ENCODE results near the gene AGAP1. TPM values are rescaled to one million over a fixed set of nuclear protein-coding genes. Genes with fewer than 3 reads are reported as not detected.

AGAP1 gene
- total and polyA plus RNA-seq, 4 donors, result 2.0 to 8.5 (median 5.4) TPM

DNA sequence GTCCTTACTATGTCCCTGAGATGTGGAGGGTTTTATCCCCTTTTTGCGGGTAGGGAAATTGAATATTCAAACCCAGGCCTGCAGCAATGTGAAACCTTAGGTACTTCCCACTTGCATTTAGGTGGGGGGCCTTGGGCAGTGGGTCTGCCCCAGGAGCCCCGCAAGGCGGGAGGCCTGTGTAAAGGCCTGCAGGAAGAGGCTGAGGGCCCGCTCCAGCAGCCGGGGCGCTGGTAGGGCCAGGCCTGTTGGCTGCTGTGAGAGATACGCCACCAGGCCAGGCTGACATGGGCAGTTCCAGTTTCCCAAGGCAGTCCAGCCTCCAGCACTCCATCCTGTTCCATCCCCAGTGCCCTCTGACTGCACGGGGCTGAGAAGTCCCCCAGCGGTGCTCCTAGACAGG is 610.1 kb downstream of the AGAP1 start:
- WGBS, result 95% methylated on average over 9 of the region's 9 CpGs

More for the DNA sequence above, 610.1 kb downstream of the AGAP1 start:
- Histone ChIP-seq H3K4me1 (ENCODE audit: control insufficient read depth in 4 of 4, insufficient read depth in 4 of 4, low read length in 3 of 4) (no peaks in the 10 kb centered on the region), H3K27me3 (ENCODE audit: control insufficient read depth in 4 of 4, insufficient read depth in 4 of 4, low read length in 3 of 4) (no peaks in the 10 kb centered on the region), H3K27ac (ENCODE audit: low read depth in 1 of 2, low read length in 2 of 2) (no peak overlapping the region), H3K9me3 (ENCODE audit: control insufficient read depth in 4 of 4, low read length in 3 of 4) (no peaks in the 10 kb centered on the region), H3K36me3 (ENCODE audit: control insufficient read depth in 4 of 4, insufficient read depth in 3 of 4, low read depth in 1 of 4, low read length in 3 of 4) (no peaks in the 10 kb centered on the region), H3K4me3 (ENCODE audit: low read depth in 1 of 3, low read length in 3 of 3) (no peak overlapping the region), H3K9ac (ENCODE audit: low read depth in 1 of 2, low read length in 2 of 2) (no peak overlapping the region)
- TF ChIP-seq HNF4G (IDR thresholded peaks at IDR 0.05) (no peak), NR2F2 (IDR thresholded peaks at IDR 0.05) (no peak), YY1 (IDR thresholded peaks at IDR 0.05) (no peak), FOXA1 (IDR thresholded peaks at IDR 0.05) (no peak), RAD21 (IDR thresholded peaks at IDR 0.05) (no peak), HNF4A (conservative IDR thresholded peaks at IDR 0.05) (no peak), EGR1 (IDR thresholded peaks at IDR 0.05; ENCODE audit: low read depth in 2 of 2) (no peak), GABPA (IDR thresholded peaks at IDR 0.05 in 1 of 2, conservative IDR thresholded peaks at IDR 0.05 in 1 of 2) (no peak), FOXA2 (IDR thresholded peaks at IDR 0.05) (no peak), SP1 (IDR thresholded peaks at IDR 0.05) (no peak), CTCF (IDR thresholded peaks at IDR 0.05; ENCODE audit: low read depth, low read length, missing input control) (no peak), ZBTB33 (IDR thresholded peaks at IDR 0.05) (no peak), RXRA (IDR thresholded peaks at IDR 0.05) (no peak), ATF3 (IDR thresholded peaks at IDR 0.05) (no peak), TAF1 (conservative IDR thresholded peaks at IDR 0.05) (no peak), JUND (IDR thresholded peaks at IDR 0.05) (no peak)
- TF ChIP-seq, protein P1, sequence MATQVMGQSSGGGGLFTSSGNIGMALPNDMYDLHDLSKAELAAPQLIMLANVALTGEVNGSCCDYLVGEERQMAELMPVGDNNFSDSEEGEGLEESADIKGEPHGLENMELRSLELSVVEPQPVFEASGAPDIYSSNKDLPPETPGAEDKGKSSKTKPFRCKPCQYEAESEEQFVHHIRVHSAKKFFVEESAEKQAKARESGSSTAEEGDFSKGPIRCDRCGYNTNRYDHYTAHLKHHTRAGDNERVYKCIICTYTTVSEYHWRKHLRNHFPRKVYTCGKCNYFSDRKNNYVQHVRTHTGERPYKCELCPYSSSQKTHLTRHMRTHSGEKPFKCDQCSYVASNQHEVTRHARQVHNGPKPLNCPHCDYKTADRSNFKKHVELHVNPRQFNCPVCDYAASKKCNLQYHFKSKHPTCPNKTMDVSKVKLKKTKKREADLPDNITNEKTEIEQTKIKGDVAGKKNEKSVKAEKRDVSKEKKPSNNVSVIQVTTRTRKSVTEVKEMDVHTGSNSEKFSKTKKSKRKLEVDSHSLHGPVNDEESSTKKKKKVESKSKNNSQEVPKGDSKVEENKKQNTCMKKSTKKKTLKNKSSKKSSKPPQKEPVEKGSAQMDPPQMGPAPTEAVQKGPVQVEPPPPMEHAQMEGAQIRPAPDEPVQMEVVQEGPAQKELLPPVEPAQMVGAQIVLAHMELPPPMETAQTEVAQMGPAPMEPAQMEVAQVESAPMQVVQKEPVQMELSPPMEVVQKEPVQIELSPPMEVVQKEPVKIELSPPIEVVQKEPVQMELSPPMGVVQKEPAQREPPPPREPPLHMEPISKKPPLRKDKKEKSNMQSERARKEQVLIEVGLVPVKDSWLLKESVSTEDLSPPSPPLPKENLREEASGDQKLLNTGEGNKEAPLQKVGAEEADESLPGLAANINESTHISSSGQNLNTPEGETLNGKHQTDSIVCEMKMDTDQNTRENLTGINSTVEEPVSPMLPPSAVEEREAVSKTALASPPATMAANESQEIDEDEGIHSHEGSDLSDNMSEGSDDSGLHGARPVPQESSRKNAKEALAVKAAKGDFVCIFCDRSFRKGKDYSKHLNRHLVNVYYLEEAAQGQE (IDR thresholded peaks at IDR 0.05), result no peak
- no peak for DNase-seq (ENCODE audit: low spot score)

Measured in liver (tissue), 9 donors.